Measurements from ENCODE around the gene SORCS2. TPM values are rescaled to one million over a fixed set of nuclear protein-coding genes. Genes with fewer than 3 reads are reported as not detected.

The SORCS2 gene
- total RNA-seq, 3 donors from 2014 or later: 0.66 to 1.3 (median 0.80) TPM

DNA sequence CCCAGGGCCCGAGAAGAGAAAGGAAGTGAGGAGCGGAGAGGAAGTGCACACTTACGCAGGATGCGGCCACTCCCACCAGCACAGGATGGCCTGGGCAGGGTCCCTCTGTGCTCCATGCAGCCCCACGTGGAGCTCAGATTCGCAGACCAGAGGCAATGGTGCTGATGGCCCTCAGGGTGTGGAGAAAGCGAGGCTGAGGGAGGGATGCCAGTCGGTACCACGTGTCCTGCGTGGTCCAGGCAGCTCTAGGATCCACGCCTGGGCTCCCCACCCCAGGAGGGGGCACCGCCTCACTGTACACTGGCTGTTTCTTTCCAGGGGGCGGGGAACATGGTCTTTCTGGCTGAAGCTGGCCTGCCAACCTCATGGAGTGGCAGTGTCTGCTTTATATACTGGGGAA lies 505.5 kb downstream of the SORCS2 start:
- intact Hi-C loops (cut with DNase I; ENCODE audit: low total_unique reads): no loop called here
- H3K9me3 ChIP-seq: no peaks in the 10 kb centered on the region
- TF ChIP-seq POLR2A (IDR thresholded peaks at IDR 0.05): no peak
- TF ChIP-seq, protein P1, sequence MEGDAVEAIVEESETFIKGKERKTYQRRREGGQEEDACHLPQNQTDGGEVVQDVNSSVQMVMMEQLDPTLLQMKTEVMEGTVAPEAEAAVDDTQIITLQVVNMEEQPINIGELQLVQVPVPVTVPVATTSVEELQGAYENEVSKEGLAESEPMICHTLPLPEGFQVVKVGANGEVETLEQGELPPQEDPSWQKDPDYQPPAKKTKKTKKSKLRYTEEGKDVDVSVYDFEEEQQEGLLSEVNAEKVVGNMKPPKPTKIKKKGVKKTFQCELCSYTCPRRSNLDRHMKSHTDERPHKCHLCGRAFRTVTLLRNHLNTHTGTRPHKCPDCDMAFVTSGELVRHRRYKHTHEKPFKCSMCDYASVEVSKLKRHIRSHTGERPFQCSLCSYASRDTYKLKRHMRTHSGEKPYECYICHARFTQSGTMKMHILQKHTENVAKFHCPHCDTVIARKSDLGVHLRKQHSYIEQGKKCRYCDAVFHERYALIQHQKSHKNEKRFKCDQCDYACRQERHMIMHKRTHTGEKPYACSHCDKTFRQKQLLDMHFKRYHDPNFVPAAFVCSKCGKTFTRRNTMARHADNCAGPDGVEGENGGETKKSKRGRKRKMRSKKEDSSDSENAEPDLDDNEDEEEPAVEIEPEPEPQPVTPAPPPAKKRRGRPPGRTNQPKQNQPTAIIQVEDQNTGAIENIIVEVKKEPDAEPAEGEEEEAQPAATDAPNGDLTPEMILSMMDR (IDR thresholded peaks at IDR 0.05): no peak

GRCh38 chr4:7698584-7698983 lies 506.2 kb downstream of the SORCS2 start:
- no peaks in the 10 kb centered on the region for H3K9me3 ChIP-seq
- H3K4me1 ChIP-seq: peaks cover 0 to 4% of the 10 kb centered on the region in 2 donors
- intact Hi-C loops (cut with DNase I; ENCODE audit: low total_unique reads): no loop called here
- no peaks in the 10 kb centered on the region for H3K36me3 ChIP-seq
- no peak overlapping the region for H3K4me3 ChIP-seq
- TF ChIP-seq POLR2A (IDR thresholded peaks at IDR 0.05) (no peak), POLR2AphosphoS5 (IDR thresholded peaks at IDR 0.05) (no peak)
- H3K27me3 ChIP-seq: peaks cover 0 to 4% of the 10 kb centered on the region in 2 donors
- no peak for DNase-seq (ENCODE audit: low spot score in 2 of 2)
- H3K27ac ChIP-seq: peak overlapping the region; percentile 68 to 74

More for the DNA sequence above, 505.5 kb downstream of the SORCS2 start:
- Histone ChIP-seq H3K4me3 (no peak overlapping the region), H3K4me1 (peaks cover 0 to 4% of the 10 kb centered on the region in 2 donors), H3K27me3 (peaks cover 0 to 4% of the 10 kb centered on the region in 2 donors), H3K36me3 (no peaks in the 10 kb centered on the region), H3K27ac (peak overlapping the region in 1 of 2 donors; percentile 74)
- DNase-seq (ENCODE audit: low spot score in 2 of 2): no peak

DNA sequence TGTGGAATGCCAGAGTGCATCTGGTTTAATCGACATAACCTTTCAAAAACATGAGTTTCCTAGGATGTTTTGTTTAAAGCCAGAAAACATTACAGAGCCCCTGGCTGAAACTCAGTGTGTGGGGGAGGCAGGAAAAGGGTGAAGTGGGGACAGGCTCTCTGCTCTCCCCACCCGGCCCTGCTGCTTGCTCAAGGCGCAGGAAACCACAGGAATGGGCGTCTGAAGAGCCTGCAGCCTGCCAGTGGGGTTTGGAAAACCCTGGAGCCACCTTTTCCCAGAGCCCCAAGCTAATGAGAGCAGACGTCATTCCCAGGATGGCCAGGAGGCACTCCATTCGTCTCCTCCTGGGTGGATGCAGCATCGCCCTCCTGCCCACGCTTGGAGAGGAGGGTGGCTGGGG lies 506.7 kb downstream of the SORCS2 start:
- intact Hi-C loops (cut with DNase I; ENCODE audit: low total_unique reads): no loop called here
- DNase-seq (ENCODE audit: low spot score in 2 of 2): peak in 1 of 2 donors; percentile 47
- peaks cover 0 to 4% of the 10 kb centered on the region in 2 donors for H3K27me3 ChIP-seq
- peaks cover 0 to 4% of the 10 kb centered on the region in 2 donors for H3K4me1 ChIP-seq
- no peak overlapping the region for H3K4me3 ChIP-seq
- peak overlapping the region; percentile 68 to 74 for H3K27ac ChIP-seq
- TF ChIP-seq POLR2A (IDR thresholded peaks at IDR 0.05): no peak
- TF ChIP-seq, protein P1 (IDR thresholded peaks at IDR 0.05): no peak
- TF ChIP-seq POLR2AphosphoS5 (IDR thresholded peaks at IDR 0.05): no peak
- no peaks in the 10 kb centered on the region for H3K9me3 ChIP-seq
- H3K36me3 ChIP-seq: no peaks in the 10 kb centered on the region

DNA sequence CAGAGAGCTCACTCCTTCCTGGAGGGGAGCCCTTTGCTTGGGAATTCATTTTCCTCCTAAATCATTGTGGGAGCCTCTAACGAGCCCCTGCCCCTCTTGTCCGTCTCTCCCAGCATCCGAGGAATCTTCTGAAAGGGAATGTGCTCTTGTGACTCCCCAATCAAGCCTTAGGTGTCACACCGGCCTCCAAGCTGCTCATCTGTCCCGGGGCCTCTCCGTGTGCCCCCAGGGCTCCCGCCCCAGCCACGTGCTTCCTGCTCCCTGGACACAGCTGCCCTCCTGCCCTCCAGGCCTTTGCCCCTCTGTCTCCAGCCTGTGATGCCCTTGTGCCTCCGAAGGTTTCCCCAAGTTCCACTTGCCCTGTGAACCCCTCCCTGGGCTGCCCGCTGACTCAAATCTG lies 507.5 kb downstream of the SORCS2 start:
- Histone ChIP-seq H3K4me3 (no peak overlapping the region), H3K27ac (no peak overlapping the region), H3K36me3 (no peaks in the 10 kb centered on the region), H3K27me3 (peaks cover 0 to 4% of the 10 kb centered on the region in 2 donors), H3K9me3 (no peaks in the 10 kb centered on the region), H3K4me1 (peaks cover 0 to 4% of the 10 kb centered on the region in 2 donors)
- intact Hi-C loops (cut with DNase I; ENCODE audit: low total_unique reads): no loop called here
- TF ChIP-seq, protein P1 (IDR thresholded peaks at IDR 0.05): no peak
- no peak for TF ChIP-seq POLR2A (IDR thresholded peaks at IDR 0.05)
- no peak for DNase-seq (ENCODE audit: low spot score in 2 of 2)

DNA sequence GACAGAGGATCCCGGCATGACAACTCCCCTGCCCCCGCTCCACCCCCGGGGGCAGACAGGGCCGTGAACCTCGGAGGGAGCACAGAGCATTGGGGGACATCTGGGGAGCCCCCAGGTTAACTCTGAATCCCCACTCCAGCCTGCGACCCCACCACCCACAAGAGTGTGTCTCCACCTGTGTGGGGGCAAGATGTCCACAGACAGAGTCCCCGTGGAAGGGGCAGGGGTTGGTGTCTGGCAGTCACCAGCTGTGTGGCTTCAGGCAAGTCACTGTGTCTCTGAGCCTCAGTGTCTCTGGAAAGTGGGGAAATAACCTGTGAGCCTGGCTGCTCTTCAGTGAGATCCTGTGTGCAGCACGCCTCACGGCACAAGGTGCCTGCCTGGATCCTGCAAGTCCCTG lies 508.3 kb downstream of the SORCS2 start:
- no peak overlapping the region for H3K27ac ChIP-seq
- intact Hi-C loops (cut with DNase I; ENCODE audit: low total_unique reads): no loop called here
- H3K36me3 ChIP-seq: no peaks in the 10 kb centered on the region
- peaks cover 0 to 4% of the 10 kb centered on the region in 2 donors for H3K4me1 ChIP-seq
- peaks cover 0 to 4% of the 10 kb centered on the region in 2 donors for H3K27me3 ChIP-seq
- H3K9me3 ChIP-seq: no peaks in the 10 kb centered on the region
- no peak overlapping the region for H3K4me3 ChIP-seq
- no peak for DNase-seq (ENCODE audit: low spot score in 2 of 2)
- no peak for TF ChIP-seq POLR2A (IDR thresholded peaks at IDR 0.05)
- no peak for TF ChIP-seq POLR2AphosphoS5 (IDR thresholded peaks at IDR 0.05)
- TF ChIP-seq, protein P1 (IDR thresholded peaks at IDR 0.05): no peak

All from breast epithelium (tissue), 4 donors.